ENCODE measurements around the gene RSRC2.
A peak's percentile ranks its signal among the peaks of the same experiment; 100 is the strongest.

The RSRC2 gene

DNA sequence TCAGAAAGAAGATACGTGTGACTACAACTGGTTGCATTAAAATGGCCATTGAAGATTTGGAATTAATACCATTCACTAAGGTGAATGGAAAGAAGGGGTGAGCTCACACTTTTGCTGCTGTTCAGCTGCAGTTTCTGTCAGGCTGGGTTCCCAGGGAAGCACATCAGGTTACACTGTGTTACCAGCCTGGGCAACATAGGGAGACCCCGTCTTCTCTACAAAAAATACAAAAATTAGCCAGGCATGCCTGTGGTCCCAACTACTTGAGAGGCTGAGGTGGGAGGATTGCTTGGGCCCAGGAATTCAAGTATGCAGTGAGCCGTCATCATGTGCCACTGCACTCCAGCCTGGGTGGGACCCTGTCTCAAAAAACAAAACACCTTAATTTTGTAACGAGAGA is 13.1 kb downstream of the RSRC2 start:
- TF ChIP-seq, protein P1, sequence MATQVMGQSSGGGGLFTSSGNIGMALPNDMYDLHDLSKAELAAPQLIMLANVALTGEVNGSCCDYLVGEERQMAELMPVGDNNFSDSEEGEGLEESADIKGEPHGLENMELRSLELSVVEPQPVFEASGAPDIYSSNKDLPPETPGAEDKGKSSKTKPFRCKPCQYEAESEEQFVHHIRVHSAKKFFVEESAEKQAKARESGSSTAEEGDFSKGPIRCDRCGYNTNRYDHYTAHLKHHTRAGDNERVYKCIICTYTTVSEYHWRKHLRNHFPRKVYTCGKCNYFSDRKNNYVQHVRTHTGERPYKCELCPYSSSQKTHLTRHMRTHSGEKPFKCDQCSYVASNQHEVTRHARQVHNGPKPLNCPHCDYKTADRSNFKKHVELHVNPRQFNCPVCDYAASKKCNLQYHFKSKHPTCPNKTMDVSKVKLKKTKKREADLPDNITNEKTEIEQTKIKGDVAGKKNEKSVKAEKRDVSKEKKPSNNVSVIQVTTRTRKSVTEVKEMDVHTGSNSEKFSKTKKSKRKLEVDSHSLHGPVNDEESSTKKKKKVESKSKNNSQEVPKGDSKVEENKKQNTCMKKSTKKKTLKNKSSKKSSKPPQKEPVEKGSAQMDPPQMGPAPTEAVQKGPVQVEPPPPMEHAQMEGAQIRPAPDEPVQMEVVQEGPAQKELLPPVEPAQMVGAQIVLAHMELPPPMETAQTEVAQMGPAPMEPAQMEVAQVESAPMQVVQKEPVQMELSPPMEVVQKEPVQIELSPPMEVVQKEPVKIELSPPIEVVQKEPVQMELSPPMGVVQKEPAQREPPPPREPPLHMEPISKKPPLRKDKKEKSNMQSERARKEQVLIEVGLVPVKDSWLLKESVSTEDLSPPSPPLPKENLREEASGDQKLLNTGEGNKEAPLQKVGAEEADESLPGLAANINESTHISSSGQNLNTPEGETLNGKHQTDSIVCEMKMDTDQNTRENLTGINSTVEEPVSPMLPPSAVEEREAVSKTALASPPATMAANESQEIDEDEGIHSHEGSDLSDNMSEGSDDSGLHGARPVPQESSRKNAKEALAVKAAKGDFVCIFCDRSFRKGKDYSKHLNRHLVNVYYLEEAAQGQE (IDR thresholded peaks at IDR 0.05; ENCODE audit: insufficient read depth in 1 of 2, low read depth in 2 of 2, low read length in 2 of 2): no peak
- TF ChIP-seq FOXP2 (optimal IDR thresholded peaks at IDR 0.05; ENCODE audit: borderline replicate concordance, extremely low read depth, extremely low read length, insufficient read depth) (no peak), TAF1 (IDR thresholded peaks at IDR 0.05; ENCODE audit: borderline replicate concordance, insufficient read depth, low read length) (no peak), SIN3A (IDR thresholded peaks at IDR 0.05; ENCODE audit: borderline replicate concordance, insufficient read depth, low read length) (no peak), POLR2AphosphoS5 (IDR thresholded peaks at IDR 0.05; ENCODE audit: low read depth, low read length) (no peak)

DNA sequence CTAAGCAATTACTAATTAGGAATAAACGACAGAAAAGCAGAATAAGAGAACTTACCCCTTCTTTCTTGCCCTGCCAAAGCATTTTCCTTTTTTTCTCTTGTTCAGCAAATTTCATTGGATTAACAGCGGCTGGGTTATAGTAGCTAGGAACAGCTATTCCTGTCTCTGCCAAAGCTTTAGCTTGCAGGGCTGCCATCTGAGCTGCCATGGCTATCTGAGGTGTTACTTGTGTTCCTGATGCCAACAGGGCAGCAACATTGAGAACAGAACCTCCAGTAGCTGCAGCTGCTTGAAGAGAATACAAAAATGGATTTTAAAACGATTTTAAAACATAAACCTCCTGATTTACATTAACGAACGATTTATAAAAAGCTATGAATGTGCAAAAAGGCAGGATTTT is 18.6 kb downstream of the RSRC2 start:
- TF ChIP-seq POLR2AphosphoS5 (IDR thresholded peaks at IDR 0.05; ENCODE audit: low read depth, low read length): no peak
- TF ChIP-seq TAF1 (IDR thresholded peaks at IDR 0.05; ENCODE audit: borderline replicate concordance, insufficient read depth, low read length): no peak
- TF ChIP-seq FOXP2 (optimal IDR thresholded peaks at IDR 0.05; ENCODE audit: borderline replicate concordance, extremely low read depth, extremely low read length, insufficient read depth): no peak
- TF ChIP-seq, protein P1 (IDR thresholded peaks at IDR 0.05; ENCODE audit: insufficient read depth in 1 of 2, low read depth in 2 of 2, low read length in 2 of 2): no peak
- no peak for TF ChIP-seq SIN3A (IDR thresholded peaks at IDR 0.05; ENCODE audit: borderline replicate concordance, insufficient read depth, low read length)

DNA sequence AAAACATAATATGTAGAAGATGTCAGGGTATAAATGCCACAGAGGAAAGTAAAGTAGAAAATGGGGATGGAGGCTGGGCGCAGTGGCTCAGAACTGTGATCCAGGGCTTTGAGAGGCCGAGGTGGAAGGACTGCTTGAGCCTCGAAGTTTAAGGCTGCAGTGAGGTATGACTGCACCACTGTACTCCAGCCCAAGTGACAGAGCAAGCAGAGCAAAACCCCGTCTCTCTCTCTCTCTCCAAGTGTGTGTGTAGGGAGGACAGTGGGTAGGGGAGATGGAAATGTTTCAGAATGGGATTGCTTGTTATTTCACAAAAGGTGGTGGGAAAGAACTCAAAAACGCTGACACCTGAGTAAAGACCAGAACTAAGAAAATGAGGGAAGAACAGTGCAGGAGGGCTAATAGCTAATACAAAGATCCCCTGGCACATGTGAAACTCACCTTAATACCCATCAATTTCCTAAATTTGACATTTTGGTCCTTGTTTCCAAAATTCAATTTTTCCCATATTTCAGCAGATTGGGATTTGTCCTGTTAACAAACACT is 20.3 kb downstream of the RSRC2 start:
- TF ChIP-seq SIN3A (IDR thresholded peaks at IDR 0.05; ENCODE audit: borderline replicate concordance, insufficient read depth, low read length): no peak
- TF ChIP-seq TAF1 (IDR thresholded peaks at IDR 0.05; ENCODE audit: borderline replicate concordance, insufficient read depth, low read length): no peak
- TF ChIP-seq POLR2AphosphoS5 (IDR thresholded peaks at IDR 0.05; ENCODE audit: low read depth, low read length): no peak
- TF ChIP-seq FOXP2 (optimal IDR thresholded peaks at IDR 0.05; ENCODE audit: borderline replicate concordance, extremely low read depth, extremely low read length, insufficient read depth): no peak
- TF ChIP-seq, protein P1 (IDR thresholded peaks at IDR 0.05; ENCODE audit: insufficient read depth in 1 of 2, low read depth in 2 of 2, low read length in 2 of 2): no peak

DNA sequence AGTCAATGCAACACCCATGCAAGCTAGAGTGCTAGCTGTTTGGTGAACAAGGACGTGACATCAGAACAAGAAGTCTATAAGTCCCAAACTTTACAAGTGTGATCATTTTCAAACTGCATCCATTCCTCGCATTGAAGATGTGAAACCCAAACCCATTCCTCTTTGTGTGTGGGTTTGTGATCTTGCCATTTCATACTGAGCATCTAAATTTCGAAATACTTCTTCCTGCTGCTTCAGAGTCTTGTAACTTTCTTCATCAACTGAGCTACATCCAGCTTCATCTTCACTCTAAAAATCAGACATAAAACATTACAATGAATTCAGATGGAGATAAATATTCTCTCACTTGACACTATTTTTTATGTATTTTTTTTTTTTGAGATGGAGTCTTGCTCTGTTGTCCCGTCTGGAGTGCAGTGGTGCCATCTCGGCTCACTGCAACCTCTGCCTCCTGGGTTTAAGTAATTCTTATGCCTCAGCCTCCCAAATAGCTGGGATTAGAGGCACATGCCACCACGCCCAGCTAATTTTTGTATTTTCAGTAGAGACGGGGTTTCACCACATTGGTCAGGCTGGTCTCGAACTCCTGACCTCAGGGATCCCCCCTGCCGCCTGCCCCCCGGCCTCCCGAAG is 21.2 kb downstream of the RSRC2 start:
- TF ChIP-seq POLR2AphosphoS5 (IDR thresholded peaks at IDR 0.05; ENCODE audit: low read depth, low read length) (peak; percentile 36; the same call in 1 of the 2 replicates), SIN3A (IDR thresholded peaks at IDR 0.05; ENCODE audit: borderline replicate concordance, insufficient read depth, low read length) (no peak), TAF1 (IDR thresholded peaks at IDR 0.05; ENCODE audit: borderline replicate concordance, insufficient read depth, low read length) (no peak), FOXP2 (optimal IDR thresholded peaks at IDR 0.05; ENCODE audit: borderline replicate concordance, extremely low read depth, extremely low read length, insufficient read depth) (no peak)
- TF ChIP-seq, protein P1 (IDR thresholded peaks at IDR 0.05; ENCODE audit: insufficient read depth in 1 of 2, low read depth in 2 of 2, low read length in 2 of 2): no peak

All from PFSK-1 (cell line).